Esophagus mucosa (tissue), 1 donor: Measurements from ENCODE around the gene ZNF879. TPM values are rescaled to one million over a fixed set of nuclear protein-coding genes. Genes with fewer than 3 reads are reported as not detected.
A peak's percentile ranks its signal among the peaks of the same experiment; 100 is the strongest.

Experiments
- ATAC-seq: fragments of 200-7000 bp; cut with Tn5 transposase; one replicate; pipeline ENCODE4 v1.9.1; 2020
- total RNA-seq: library from RNA; stranded (reverse); gene quantifications from one replicate; pipeline ENCODE4 v1.2.4, GENCODE V29; 2023
- donor health status: DM: yes; HTN: yes; CAD: no.

The ZNF879 gene
- total RNA-seq: 1.2 TPM

DNA sequence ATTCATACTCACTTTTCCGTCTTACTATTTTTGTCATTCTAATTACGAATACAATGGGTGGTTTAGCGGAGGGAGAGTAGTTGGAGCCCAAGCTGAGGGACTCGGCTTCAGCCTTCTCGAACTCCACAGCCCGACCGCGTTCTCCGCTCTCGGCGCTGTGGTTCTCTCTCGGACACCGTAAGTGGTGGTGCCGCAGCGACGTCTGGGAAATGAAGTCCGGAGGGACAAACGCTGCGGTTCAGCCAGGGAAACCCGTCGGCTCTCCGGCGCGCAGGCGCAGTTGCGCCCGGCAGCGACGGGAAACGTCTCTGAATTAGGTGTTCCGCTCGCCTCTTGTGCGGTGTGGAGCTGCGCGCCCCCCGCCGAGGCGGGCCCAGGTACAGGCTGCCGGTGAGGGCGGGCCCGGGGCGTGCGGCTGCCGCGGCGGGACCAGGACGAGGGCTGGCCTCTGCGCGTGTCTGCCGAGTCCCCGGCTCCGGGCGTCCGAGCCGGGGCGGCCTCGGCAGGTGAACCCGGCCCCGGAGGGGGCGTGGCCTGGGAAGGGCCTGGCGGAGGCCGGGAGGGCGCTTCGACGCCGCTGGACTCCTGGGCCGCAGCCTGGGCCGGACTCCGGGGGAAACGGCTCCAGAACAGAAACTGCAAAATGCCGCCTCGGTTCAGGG lies at the start of gene ZNF879:
Gene ZNF879 (plus strand): TSS at position 277 of the 662 bp plus-strand sequence. CDS start 1,201 bp downstream, outside the sequence.
- ATAC-seq: peak; percentile 99

GRCh38 chr5:178981381-178981780 lies 42.2 kb upstream of the ZNF879 start:
- ATAC-seq: no peak

DNA sequence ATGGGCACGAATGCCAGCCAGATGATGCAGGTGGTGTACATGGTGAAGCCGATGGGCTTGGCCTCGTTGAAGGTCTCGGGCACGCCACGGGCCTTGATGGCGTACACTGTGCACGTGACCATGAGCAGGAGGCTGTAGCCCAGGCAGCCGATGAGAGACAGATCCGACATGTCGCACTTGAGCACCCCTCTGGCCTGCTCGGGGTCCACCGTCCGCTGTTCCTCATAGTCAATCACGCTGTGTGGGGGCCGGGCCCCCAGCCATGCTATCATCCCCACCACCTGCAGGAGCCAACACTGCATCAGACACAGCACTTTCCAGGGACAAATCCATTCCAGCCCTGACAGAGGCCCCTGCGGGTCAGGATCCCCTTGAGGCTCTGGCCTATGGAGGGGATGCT lies 40.7 kb upstream of the ZNF879 start:
- ATAC-seq: no peak

DNA sequence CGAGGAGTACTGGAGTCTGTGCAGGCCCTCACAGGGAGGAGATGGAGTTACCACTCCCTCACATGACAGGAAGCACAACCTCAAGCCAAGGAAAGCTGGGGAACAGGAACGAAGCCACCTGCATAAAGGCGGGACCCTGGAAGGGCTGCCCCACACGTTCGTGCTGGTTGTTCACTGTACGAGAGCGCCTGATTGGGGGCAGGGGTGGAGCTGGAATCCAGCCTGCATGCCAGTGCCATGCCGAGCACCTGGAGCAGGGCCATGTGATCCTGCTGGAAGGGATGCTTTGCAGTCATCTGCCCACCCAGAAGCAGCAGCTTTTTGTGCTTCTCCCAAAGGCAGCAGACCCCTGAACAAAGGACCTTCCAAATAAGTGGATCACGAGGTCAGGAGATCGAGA lies 39.9 kb upstream of the ZNF879 start:
- no peak for ATAC-seq

DNA sequence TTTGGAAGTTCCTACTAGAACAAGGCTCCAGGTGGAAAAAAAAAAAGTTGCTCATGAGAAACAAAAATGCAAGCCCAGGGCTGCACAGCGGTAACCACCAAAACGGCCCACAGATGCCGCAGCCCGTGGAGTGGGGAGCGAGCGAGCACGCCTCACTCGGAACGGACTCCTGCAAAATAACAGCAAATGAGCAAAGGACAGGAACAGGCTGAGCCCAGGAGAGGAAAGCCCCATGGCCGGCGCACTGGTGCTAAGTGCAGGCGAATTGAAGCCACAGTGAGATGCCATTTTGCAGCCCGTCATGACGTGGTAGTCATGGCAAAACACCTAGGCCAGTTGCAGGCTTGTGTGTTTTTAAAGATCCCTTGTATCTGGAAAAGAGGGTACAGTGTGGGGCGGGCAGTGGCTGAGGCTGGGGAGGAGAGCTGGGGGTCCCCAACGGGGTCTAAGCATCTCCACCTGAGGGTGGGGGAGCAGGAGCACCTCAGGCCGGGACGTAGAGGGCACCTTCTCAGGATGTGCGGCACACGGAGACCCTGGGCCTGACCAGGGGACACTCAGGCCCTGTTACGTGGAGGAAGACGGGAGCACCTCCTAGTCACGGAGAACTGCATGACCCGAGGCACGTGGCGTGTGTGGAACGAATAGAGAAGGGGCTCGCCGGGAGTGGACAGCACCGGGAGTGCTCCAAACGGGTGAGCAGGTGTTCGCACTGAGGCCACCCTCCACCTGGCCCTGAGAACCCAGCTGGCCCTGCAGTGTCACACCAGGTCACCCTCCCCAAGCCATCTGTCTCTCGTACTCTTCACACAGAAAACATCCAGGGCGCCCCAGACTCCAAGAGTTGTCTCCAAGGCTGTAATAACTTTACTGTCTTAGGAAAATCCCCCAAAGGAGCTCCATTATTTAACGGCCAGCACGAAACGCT lies 39.2 kb upstream of the ZNF879 start:
- ATAC-seq: no peak

DNA sequence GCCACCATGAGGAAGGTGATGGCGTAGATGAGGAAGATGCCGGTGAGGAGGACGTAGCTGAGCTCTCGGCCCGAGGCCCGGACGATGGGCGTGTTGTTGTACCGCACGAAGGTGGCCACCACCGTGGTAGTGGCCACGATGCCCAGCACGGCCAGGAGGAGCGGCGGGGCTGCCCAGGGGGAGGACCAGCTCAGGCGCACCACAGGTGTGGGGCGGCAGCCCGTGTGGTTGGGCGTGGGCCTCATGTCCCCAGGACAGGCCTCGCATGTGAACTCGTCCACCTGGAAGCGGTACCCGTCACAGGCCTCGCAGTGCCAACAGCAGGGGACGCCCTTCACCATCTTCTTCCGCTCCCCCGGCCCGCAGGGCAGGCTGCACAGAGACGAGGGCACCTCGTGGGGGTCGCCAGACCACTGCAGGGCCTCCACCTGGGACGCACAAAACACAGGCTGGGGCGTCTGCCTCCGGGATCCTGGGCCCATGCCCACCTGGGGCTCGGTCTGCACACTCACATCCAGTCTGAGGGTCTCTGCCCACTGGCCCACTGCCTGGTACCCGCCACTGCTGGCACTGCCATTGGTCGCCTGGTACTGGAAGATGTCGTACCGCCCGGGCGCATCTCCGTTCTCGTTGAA lies 37.2 kb upstream of the ZNF879 start:
- ATAC-seq: no peak

DNA sequence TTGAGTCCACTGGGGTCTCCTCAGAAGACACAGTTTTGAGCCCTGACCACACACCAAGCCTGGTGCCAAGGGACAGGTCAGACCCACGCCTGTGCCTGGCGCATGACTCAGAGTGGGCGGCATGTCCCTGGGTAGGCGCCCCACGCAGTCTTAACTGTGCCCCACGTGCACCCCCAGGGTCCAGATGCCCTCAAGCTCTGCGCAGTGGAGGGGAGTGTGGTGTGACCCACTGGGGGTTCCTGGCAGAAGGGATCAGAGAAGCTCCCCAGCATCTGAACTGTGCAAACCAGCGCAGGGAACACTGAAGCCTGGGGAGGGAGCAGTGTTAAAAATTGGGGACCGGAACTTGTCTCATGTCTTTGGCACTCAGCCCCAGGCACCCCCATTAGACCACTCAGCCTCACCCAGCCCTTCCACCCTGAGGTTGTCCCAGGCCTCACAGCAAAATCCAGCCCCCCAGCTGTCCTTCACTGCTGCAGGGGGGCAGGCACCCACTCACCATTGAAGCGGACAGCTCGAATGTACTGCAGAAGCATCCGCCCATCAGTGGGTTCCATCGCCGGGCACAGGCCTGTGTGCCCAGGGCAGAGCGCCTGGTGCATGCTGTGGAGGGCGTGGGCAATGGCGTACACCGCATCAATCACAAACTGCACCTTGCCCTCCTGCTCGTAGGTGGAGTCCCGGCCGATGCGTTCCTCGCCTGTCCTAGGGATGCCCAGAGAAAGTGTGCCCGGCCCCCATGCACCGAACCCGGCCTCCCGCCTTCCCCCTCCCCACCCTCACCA lies 35.0 kb upstream of the ZNF879 start:
- no peak for ATAC-seq

DNA sequence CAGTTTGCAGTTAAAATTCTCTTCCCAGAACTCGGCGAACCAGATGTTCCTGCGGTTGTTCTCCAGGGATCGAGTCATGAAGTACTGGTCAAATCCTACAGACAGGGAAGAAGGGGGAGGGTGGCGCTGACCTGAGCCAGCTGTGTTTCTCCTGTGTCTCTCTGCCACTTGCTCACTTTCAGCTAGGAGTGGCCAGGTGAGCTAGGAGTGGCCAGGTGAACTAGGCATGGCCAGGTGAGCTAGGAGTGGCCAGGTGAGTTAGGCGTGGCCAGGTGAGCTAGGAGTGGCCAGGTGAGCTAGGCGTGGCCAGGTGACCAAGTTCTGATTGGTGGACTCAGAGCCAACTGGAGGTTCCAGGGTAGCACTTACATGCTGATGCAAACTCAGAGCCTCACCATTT lies 34.3 kb upstream of the ZNF879 start:
- no peak for ATAC-seq

GRCh38 chr5:178990491-178990890 lies 33.1 kb upstream of the ZNF879 start:
- ATAC-seq: no peak

DNA sequence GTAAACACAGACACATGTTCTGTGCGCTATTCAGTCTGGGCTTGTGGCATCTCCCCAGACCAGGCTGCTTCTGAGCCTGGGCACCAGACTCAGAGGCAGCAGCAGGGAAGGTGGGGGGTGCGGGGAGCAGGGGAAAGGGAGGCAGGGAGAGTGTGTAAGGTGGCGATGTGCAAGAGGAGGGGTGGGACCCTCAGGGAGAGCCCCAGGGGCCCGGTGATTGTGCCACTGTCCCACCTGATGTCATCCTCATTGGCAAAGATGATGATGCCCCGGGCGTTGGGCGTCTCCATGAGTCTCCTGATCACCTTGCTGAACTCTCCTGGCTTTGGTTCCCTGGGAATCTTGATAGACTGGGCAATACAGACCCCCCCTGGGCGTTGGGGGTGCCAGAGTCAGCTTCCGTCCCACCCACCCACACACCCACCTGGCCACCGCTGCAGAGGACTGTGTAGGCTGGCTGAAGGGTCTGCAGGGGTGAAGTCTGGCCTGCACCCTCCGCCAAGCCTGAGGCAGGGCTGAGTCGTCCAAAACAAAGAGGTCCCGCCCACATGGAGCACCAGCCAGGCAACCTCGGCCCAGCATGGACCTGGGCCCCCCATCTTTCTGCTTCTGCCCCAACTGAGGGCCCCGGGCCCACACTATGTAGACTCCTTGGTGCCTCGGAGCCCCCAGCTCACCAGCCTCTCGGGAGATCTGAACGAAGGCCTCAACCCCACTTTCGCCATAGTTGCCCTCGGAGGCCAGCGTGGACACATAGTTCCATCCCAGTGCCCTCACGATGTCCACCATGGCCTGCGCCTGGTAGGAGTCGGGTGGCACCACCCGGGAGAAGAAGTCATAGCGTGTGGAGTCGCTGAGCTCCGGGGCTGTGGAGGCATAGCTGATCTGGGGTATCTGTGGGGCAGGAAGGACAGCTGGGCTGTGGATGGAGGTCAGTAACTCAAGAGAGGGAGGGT lies 32.1 kb upstream of the ZNF879 start:
- no peak for ATAC-seq

DNA sequence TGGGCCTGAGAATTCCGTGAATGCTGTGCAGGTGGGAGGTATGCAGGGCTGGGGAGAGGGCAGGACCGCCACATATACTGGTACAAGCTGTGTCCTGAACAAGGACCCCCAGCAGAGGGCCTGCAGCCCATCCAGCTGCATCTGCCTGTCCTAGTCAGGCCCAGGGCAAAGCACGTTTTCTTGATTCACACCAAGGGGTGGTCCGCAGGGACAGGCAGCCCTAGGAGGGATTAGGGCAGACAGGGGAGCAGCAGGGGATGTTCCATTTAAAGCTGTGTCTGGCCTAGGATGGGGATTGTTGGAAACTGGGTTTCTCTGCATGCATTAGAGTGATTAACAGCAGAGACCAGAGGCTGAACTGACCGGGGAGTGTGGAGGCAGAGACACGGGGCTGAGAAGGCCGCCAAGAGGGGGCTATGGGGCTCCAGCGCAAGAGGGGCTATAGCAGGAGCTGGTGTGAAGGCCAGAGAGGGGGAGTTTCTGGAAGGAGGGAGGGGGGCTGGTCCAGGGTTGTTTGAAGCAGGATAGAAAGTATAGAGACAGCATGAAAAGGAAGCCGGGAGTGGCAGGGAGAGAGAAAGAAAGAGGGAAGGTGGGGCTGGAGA lies 31.2 kb upstream of the ZNF879 start:
- no peak for ATAC-seq

DNA sequence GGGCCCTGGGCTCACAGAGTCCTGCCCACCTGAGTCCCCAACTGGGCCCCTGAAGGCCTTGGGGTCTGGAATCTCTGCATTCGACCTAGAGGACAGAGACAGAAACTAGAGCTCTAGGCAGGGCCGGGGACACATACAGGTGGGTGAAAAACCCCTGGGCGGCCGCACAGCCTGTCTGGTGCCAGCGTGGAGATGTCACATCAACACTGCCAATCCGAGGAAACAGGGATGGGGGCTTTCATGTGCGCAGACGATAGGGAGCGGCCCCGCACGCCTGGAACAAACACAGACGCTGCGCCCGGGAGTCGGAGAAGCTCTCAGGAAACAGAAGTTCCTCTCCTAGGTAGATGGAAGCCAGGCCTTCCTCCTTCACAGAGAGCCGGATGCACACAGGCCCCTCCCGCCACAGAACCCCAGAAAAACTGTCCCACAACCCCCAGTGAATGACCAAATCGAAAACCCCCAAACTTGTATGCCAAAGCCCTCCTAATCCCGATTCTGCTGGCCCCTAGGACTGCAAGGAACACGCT lies 30.3 kb upstream of the ZNF879 start:
- ATAC-seq: no peak

DNA sequence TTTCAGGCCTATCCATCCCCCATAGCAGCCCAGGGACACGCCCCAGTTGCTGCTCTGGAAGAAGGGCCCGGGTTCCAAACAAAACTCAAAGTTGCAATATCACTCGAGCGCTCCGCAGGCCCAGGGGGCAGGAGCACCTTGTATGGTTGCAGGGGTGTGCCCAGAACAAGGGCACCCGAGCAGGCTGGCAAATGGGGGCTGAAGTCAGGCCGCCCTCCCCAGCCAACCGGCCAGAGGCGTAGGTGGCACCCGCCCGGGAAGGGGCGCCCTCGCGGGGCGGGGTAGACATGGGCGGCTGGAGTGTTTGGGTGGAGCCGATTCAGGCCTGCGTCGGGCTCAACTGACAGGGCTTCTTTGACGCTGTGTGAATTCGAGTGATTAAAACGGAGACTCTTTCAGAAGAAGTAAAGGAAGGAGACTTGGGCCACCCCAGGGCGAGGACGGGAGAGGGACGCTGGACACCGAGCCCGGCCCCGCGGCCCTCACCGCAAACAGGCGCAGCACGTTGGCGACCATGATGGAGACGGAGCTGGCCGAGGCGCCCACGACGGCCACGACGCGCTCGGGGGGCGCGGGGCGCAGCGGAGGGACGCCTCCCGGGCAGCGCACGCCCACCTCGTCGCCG lies 29.5 kb upstream of the ZNF879 start:
- no peak for ATAC-seq

- ATAC-seq: no peak
These were observed 28.8 kb upstream of the ZNF879 start, which contains the start of gene GRM6 for GRCh38 chr5:178994580-178995340. TSS of gene GRM6 (minus strand) at chr5:178995320. CDS start at chr5:178994944, 376 bp downstream.

- no peak for ATAC-seq
These were observed 28.3 kb upstream of the ZNF879 start for GRCh38 chr5:178995341-178995690.

- ATAC-seq: no peak
These were observed 27.4 kb upstream of the ZNF879 start for GRCh38 chr5:178996156-178996555.

GRCh38 chr5:178997191-178997590 lies 26.4 kb upstream of the ZNF879 start:
- ATAC-seq: no peak

- ATAC-seq: no peak
These were observed 25.2 kb upstream of the ZNF879 start for GRCh38 chr5:178998441-178998840.

GRCh38 chr5:179006564-179006963 lies 17.0 kb upstream of the ZNF879 start:
- no peak for ATAC-seq
